Pancreas (tissue), 10 donors: Measurements from ENCODE around the gene SCEL. TPM values are rescaled to one million over a fixed set of nuclear protein-coding genes. Genes with fewer than 3 reads are reported as not detected.

ENCODE experiments used
- ATAC-seq, 4 donors: fragments of 200-7000 bp; cut with Tn5 transposase; one replicate each; pipeline versions ENCODE4 v1.8.0 to v1.9.1; 2020; ENCODE audit warnings: mild to moderate bottlenecking in 4 of 4, moderate library complexity in 4 of 4
- DNase-seq, 6 donors: peaks; one replicate each; pipeline ENCODE4 v3.0.0-alpha.2; 2020
- FAIRE-seq: peaks from 2 replicates; lab custom pipeline; 2012; peaks lifted over from hg19 to GRCh38; lab: Jason Lieb, UNC
- H3K27ac ChIP-seq, 4 donors: fragments of 200-600 bp; sonication (generic); 1 replicate in 3 of 4; 2 replicates in 1 of 4; pipeline versions ENCODE4 v1.5.0 to v1.8.0; 2020
- H3K27me3 ChIP-seq, 4 donors: fragments of 200-600 bp; one replicate each; pipeline ENCODE4 v1.8.0; 2021
- H3K36me3 ChIP-seq, 3 donors: fragments of 200-600 bp; sonication (generic) in 1 of 3; one replicate each; pipeline versions ENCODE4 v1.5.0 to v1.8.0; 2020 to 2021
- H3K4me1 ChIP-seq, 3 donors: fragments of 200-600 bp; one replicate each; pipeline ENCODE4 v1.8.0; 2021
- H3K4me3 ChIP-seq, 4 donors: fragments of 200-600 bp; sonication (generic) in 2 of 4; one replicate each; pipeline versions ENCODE4 v1.5.0 to v1.8.0; 2020 to 2021
- H3K9me3 ChIP-seq, 4 donors: fragments of 200-600 bp; one replicate each; pipeline ENCODE4 v1.8.0; 2021
- WGBS, 2 donors: extraction: QIAGEN DNeasy Blood & Tissue Kit; methylation state at CpG; one replicate each; pipeline ENCODE4 v1.1.7; 2013; 5-methylcytosine and 5-hydroxymethylcytosine counted together
- intact Hi-C, 3 donors: fragments of 100-400 bp; cut with DNase I; formaldehyde crosslinking; loops; one replicate each; pipeline versions ENCODE4 v1.11.1 to v1.14.2; 2022
- polyA plus RNA-seq, 2 donors: library from polyadenylated mRNA; stranded (reverse); fragments of 200-250 nt; gene quantifications; one replicate each; pipeline ENCODE4 v1.2.3, GENCODE V29; 2013
- total RNA-seq, 6 donors: library from RNA; stranded (reverse); fragmentation: NEBNext Ultra II Directional in 4 of 6; extraction: Animal tissue kit (Norgen Biotek cat#: 25700) in 4 of 6; gene quantifications; one replicate each; pipeline versions ENCODE4 v1.2.1 to v1.2.4, GENCODE V29; 2021 to 2023
- TF ChIP-seq, protein P1 (sequence below), 4 donors: fragments of 200-600 bp; sonication (generic) in 3 of 4; IDR thresholded peaks; one replicate each; pipeline versions ENCODE4 v1.5.0 to v1.8.0; 2021; ENCODE audit warnings: antibody characterized with exemption in 4 of 4
- donor health status: healthy with polysubstance abuse.
- donor health status: DM: no; HTN: no; CAD: no; lungs with moderate emphysema.
- donor health status: DM: no; HTN: no; CAD: no.
- donor health status: control.
- donor health status: control.
- donor health status: Bipolar disorder and iron deficiency.
- donor health status: DM: yes; HTN: yes; CAD: no.
- donor health status: DM: no; HTN: no; CAD: no.
- donor health status: DM: no; HTN: no; CAD: no.
- donor health status: DM: yes; HTN: yes; CAD: no.

SCEL gene
- total and polyA plus RNA-seq, 8 donors = 0.04 to 0.18 (median 0.14) TPM; not detected in 2

DNA sequence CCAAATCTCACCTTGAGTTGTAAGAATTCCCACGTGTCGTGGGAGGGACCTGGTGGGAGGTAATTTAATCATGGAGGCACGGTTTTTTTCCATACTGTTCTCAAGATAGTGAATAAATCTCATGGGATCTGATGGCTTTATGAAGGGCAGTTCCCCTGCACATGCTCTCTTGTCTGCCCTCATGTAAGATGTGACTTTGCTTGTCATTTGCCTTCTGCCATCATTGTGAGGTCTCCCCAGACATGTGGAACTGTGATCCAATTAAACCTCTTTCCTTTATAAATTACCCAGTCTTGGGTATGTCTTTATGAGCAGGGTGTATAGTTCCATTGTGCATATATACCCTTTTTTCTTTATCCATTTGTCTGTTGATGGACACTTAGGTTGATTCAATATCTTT is 13.1 kb downstream of the SCEL start:
- ATAC-seq (no peak), DNase-seq (no peak), FAIRE-seq (no peak)
- Histone ChIP-seq H3K4me1 (peaks cover 0 to 7% (median 0%) of the 10 kb centered on the region in 3 donors), H3K27ac (no peak overlapping the region), H3K4me3 (no peak overlapping the region), H3K9me3 (no peaks in the 10 kb centered on the region), H3K27me3 (no peaks in the 10 kb centered on the region), H3K36me3 (no peaks in the 10 kb centered on the region)
- TF ChIP-seq, protein P1, sequence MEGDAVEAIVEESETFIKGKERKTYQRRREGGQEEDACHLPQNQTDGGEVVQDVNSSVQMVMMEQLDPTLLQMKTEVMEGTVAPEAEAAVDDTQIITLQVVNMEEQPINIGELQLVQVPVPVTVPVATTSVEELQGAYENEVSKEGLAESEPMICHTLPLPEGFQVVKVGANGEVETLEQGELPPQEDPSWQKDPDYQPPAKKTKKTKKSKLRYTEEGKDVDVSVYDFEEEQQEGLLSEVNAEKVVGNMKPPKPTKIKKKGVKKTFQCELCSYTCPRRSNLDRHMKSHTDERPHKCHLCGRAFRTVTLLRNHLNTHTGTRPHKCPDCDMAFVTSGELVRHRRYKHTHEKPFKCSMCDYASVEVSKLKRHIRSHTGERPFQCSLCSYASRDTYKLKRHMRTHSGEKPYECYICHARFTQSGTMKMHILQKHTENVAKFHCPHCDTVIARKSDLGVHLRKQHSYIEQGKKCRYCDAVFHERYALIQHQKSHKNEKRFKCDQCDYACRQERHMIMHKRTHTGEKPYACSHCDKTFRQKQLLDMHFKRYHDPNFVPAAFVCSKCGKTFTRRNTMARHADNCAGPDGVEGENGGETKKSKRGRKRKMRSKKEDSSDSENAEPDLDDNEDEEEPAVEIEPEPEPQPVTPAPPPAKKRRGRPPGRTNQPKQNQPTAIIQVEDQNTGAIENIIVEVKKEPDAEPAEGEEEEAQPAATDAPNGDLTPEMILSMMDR (IDR thresholded peaks at IDR 0.05) = no peak
- intact Hi-C loops = no loop called here
- 50 to 75% methylated on average over 3 of the region's 3 CpGs for WGBS, 2 donors

DNA sequence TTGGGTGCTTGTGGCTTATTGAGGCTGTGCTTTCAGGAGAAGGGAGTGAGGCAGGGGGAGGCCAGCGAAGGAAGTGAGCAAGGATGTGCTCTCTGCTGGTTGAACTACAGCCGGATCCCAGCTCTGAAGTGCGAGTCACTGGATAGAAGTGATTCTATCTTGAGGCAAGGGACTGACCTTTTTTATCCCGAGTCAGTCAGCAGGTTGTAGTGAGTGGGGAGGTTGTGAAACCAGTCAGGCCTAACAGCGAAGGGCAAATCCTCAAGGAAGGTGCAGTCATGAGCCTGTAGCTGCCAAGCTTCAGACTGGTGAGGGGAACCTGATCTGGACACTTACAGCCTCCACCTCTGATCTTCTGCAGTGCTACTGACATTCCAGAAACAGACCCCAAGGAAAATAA is 18.6 kb downstream of the SCEL start:
- H3K27me3 ChIP-seq = peaks cover 0 to 6% (median 0%) of the 10 kb centered on the region in 4 donors
- no peak for DNase-seq
- H3K36me3 ChIP-seq = no peaks in the 10 kb centered on the region
- H3K9me3 ChIP-seq = no peaks in the 10 kb centered on the region
- H3K4me1 ChIP-seq = no peaks in the 10 kb centered on the region
- FAIRE-seq = no peak
- TF ChIP-seq, protein P1 (IDR thresholded peaks at IDR 0.05) = no peak
- WGBS, 2 donors = 67 to 70% methylated on average over 5 of the region's 5 CpGs
- H3K27ac ChIP-seq = no peak overlapping the region
- no peak for ATAC-seq
- intact Hi-C loops = no loop called here
- H3K4me3 ChIP-seq = no peak overlapping the region

DNA sequence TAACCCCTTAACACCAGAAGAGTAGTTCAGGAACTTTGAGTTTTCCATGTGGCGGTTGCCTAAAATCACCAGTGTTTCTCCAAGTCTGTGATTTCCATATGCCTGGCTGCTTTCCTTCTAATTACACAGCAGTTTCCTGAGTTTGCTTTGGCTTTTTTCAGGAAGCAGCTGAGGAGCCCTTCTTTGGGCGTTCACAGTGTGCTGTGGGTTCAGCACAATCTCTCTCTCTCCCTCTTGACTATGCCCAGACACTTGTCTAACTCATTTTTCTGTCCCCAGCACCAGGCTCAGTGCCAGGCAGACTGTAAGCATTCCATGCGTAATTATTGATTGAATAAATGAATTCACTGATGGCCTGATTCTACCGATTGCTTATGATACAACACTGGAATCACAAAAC is 19.7 kb downstream of the SCEL start:
- 36 to 39% methylated on average over 4 of the region's 4 CpGs for WGBS, 2 donors
- FAIRE-seq = no peak

DNA sequence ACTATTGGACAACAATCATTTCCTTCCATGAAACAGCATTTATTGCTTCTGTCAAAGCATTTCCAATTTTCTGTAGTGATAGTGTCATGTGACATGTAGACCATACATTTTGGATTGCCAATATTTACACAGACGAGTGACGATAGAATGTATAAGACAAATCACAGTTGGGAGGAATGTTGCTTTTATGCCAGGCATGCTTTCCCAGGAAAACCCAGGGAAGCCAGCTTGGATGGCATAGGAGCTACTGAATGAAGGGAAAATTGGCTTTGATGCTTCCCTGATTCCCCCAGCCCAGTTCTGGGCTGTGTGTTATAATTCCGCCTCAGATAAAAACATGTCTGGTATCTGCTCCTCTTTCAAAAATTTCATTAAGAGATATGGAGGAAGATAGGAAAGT is 22.5 kb downstream of the SCEL start:
- Histone ChIP-seq H3K27ac (peak overlapping the region in 1 of 4 donors; percentile 23), H3K27me3 (peaks cover 0 to 6% (median 0%) of the 10 kb centered on the region in 4 donors), H3K9me3 (no peaks in the 10 kb centered on the region), H3K4me1 (no peaks in the 10 kb centered on the region), H3K36me3 (no peaks in the 10 kb centered on the region), H3K4me3 (no peak overlapping the region)
- ATAC-seq (no peak), FAIRE-seq (no peak), DNase-seq (no peak)
- TF ChIP-seq, protein P1 (IDR thresholded peaks at IDR 0.05) = no peak
- 60 to 65% methylated on average over 3 of the region's 3 CpGs for WGBS, 2 donors
- intact Hi-C loops = no loop called here

More for the DNA sequence above, 19.7 kb downstream of the SCEL start:
- Histone ChIP-seq H3K36me3 (no peaks in the 10 kb centered on the region), H3K27ac (no peak overlapping the region), H3K9me3 (no peaks in the 10 kb centered on the region), H3K27me3 (peaks cover 0 to 6% (median 0%) of the 10 kb centered on the region in 4 donors), H3K4me1 (no peaks in the 10 kb centered on the region), H3K4me3 (no peak overlapping the region)
- TF ChIP-seq, protein P1 (IDR thresholded peaks at IDR 0.05) = no peak
- ATAC-seq (no peak), DNase-seq (no peak)
- intact Hi-C loops = no loop called here

DNA sequence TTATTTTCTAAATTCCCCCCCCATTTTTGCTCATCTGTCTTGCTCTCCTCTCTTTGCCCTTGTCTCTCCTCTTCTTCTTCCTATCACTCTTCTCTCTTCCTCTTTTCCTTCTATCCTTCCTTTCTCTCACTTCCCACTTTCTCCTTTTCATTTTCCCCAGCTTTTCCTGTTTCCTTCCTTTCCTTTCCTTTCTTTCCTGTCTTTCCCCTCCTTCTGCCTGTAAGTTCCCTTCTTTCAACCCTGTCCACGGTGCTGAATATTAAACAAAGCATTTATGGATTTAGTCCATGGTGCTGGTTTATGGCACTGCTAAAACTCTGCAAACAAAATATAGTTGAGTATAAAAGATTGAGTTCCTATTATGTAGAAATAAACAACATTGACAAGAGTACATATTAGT is 27.6 kb downstream of the SCEL start:
- Histone ChIP-seq H3K4me3 (no peak overlapping the region), H3K9me3 (no peaks in the 10 kb centered on the region), H3K36me3 (no peaks in the 10 kb centered on the region), H3K27me3 (no peaks in the 10 kb centered on the region), H3K4me1 (no peaks in the 10 kb centered on the region), H3K27ac (no peak overlapping the region)
- FAIRE-seq (no peak), ATAC-seq (peak in 1 of 4 donors; percentile 51), DNase-seq (no peak)
- 13 to 18% methylated on average over 1 of the region's 1 CpG for WGBS, 2 donors
- intact Hi-C loops = loop anchor here in 1 of 3 donors (10.0 kb wide), 1 partner anchor 68 kb away; no protein-coding TSS in a partner anchor
- TF ChIP-seq, protein P1 (IDR thresholded peaks at IDR 0.05) = no peak
